Measurements from ENCODE around the gene ATG14.

DNA sequence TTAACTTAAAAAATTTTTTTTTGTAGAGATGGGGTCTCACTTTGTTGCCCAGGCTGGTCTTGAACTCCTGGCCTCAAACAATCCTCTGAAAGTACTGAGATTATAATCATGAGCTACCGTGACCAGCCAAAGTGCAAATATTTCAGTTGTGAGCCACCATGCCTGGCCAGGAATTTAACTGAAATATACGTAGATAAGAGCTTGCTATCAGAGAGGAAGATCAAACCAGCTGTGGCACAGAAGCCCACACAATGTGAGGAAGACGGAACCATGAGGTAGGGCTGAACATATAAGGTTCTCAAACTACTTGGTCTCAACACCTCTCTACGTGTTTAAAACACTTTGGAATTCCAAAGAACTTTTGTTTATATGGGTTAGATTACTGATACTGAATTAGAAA lies 29.1 kb downstream of the ATG14 start:
- no peak for TF ChIP-seq ZNF274 (IDR thresholded peaks at IDR 0.05; ENCODE audit: low read depth, low read length)
- no peak for TF ChIP-seq SUZ12 (IDR thresholded peaks at IDR 0.05; ENCODE audit: extremely low read depth, insufficient read depth, insufficient read length)

Measured in NT2/D1 (cell line).